GDM1 (cell line): ENCODE measurements around the gene LDB2.

Experiments used
- DNase-seq: peaks from one replicate; lab custom pipeline; 2025; lab: John Stamatoyannopoulos, UW

The LDB2 gene

DNA sequence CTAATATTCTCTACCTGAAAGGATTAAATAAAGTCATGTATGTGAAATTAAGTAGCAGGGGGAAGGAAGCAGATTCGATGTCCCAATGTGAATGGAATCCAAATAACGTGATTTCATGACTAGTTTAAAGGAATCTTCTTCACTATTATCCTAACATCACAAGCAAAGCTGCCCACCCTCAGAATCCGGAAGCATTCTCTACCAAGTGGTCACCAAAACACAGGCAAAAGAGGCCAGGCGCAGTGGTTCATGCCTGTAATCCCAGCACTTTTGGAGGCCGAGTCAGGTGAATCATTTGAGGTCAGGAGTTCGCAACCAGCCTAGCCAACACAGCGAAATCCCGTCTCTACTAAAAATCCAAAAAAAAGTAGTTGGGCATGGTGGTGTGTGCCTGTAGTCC is 212.9 kb downstream of the LDB2 start:
- no peak for DNase-seq

DNA sequence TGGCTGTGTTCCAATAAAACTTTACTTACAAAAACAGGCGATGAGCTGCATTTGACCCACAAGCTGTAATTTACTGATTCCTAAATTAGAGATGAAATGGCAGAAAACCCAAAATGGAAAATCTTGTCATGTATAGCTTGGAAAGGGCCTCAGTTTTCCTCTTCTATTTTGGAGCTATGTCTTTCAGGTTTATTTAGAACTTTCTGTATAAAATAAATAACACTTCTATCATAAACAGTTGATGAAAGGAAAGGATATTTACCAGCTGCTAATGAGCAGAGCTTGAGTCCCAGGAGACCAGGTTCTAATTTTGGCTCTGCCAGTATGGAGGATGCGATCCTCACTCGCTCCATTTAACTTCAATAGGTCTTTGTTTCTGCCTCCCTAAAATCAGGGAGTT is 213.5 kb downstream of the LDB2 start:
- no peak for DNase-seq

DNA sequence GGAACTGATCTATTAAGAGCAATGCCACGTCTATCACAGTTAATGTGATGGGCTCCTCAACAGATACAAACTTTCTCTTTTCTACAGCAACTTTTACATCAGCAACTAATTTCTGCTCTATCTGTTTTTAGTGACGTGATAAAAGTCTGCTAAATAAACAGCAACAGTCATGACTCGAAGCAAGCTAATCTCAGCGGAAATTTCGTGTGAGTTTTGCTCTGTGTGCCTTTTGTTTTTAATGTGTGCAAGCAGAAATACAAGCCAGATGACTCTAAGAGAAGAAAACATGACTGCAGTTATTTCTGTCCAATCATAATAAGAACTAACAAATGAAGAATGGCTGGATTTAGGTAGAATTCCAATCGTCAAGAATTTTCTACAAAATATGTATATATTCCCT is 214.3 kb downstream of the LDB2 start:
- DNase-seq = no peak

DNA sequence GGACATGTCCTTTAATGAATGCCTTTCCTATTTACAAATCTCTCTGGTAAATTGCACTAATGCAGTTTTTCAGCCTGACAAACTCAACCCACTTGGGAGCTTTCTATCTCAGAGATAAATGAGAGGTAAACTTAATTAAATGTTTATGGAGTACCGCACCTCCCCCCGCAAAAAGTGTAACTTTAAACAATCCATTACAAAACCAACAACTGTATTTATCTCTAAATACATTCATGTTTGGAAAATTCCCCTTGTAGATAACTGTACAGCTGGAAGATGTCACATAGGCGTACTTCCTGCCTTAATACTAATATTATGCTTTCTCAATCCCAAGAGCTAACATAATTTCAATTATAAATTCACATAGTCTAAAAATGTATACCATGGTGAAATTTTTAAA is 215.5 kb downstream of the LDB2 start:
- no peak for DNase-seq

DNA sequence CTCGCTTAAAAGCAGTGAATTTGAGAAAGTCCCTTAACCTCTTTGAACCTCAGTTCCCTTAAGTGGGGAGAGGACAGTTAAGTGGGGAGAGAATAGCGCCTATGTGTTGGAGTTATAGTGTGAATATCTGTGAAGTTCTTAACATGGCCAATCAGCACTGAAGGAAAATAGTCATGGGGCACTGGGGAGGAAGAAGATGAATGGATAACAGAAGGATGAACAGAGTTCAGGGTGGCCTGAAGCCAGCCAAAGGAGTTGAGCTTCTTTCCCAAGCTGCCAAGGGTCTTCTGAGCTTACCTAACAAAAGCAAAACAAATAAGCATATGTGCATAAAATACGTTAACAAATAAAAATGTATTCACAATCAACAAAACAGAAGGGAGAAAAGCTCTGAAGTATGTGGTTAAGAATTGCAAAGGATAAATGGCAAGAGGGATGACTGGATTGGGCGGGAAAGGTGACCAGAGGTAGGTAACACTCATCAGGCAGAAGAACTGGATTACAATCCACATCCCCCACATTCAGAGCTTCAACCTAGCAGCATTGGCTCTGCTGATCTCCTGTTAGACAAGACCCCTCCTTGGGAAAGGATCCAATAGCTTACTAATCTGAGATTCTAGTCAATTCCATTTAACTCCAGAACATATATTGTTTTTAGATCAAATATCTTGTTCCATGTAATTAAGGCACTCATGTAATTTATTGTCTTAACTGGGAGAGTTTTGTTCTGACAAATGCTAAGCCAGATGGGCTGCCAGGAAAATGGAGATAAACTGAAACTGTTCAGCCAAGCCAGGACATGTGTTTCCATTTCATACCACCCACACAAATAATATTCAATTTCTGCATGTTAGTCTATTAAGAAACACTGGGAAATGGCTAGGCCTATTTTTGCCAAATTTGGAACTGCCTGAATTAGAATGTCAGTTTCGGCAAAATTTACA is 221.2 kb downstream of the LDB2 start:
- DNase-seq = no peak

GRCh38 chr4:16676230-16676770 is 222.1 kb downstream of the LDB2 start:
- no peak for DNase-seq

- DNase-seq = no peak
Observed at GRCh38 chr4:16674082-16674481, 224.4 kb downstream of the LDB2 start.

DNA sequence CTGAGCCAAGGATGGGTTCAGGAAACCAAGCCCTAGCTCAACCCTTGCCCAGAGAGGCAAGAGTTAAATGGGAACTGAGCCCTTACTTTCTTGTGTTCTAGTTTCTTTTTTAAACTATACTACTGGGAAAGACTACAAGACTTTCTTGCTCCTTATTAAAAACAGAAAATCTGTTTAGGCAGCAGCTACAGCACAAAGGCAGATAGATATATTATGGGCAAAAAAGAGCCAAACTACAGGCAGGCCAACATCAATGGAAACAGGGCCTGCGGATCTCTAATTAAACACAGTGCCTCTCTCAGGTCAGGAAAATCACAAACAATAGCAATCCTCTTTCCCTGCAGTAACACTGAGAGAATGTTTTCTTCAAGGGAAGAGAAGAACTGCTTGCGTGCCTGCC is 226.0 kb downstream of the LDB2 start:
- DNase-seq = no peak

- no peak for DNase-seq
Observed at GRCh38 chr4:16671741-16672140, 226.7 kb downstream of the LDB2 start.

GRCh38 chr4:16670727-16671126 is 227.7 kb downstream of the LDB2 start:
- DNase-seq = no peak

DNA sequence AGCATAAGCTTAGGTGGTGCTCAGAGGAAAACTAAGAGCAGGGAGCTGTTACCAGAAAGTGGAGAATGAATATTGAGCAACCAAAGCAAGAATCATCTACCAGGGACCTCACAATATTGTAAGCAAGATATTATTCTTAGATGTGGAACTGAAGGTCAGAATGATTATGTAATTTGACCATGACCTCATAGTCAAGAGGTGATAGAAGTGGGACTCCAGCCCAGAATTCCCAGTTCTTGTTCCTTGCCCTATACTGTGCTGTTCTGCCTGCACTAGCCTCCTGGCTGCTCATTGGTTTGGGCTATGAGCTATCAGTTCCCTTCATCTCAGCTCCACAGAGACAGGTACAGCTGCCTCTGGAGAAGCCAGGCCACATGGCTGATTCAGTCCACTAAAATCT is 229.4 kb downstream of the LDB2 start:
- DNase-seq = no peak

DNA sequence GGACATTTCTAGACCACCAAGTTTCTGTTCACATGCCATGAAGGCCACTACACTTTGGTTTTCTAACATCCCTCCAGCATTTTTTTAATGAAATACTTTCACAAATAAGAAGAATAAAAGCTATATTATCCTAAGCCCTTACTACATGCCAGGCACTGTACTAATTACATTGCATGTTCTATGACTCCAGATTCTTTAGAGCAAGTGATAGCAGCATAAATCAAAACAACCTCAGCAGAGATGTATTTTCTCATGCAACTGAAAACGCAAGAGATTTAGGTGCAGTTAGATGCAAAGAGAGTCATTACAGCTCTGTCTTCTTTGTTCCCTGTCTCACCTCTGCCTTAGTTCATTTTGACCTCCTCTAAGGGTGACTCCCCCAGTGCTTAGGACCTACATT is 230.0 kb downstream of the LDB2 start:
- no peak for DNase-seq

GRCh38 chr4:16667464-16667863 is 231.0 kb downstream of the LDB2 start:
- no peak for DNase-seq

GRCh38 chr4:16665942-16666551 is 232.4 kb downstream of the LDB2 start:
- DNase-seq = no peak

- no peak for DNase-seq
Observed at GRCh38 chr4:16663732-16664131, 234.7 kb downstream of the LDB2 start.

DNA sequence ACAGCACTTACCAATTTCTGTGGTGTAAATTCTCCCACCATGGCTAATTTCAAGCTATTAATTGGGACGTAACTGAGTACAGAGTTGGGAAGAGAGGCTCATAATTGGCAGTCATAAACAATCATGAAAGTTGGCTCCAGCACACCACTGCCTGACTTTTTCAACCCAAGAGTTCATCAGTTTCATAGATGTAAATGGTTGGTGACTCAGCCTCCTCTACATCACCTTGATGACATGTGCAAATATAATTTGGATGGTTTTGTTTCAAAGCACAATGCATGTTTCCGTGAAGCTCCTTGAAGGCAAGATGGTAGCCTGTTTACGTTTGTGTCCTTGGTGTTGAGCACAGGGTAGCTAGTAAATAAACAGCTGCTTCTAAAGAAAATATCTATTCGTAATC is 235.1 kb downstream of the LDB2 start:
- DNase-seq = no peak

GRCh38 chr4:16661813-16662212 is 236.6 kb downstream of the LDB2 start:
- no peak for DNase-seq

DNA sequence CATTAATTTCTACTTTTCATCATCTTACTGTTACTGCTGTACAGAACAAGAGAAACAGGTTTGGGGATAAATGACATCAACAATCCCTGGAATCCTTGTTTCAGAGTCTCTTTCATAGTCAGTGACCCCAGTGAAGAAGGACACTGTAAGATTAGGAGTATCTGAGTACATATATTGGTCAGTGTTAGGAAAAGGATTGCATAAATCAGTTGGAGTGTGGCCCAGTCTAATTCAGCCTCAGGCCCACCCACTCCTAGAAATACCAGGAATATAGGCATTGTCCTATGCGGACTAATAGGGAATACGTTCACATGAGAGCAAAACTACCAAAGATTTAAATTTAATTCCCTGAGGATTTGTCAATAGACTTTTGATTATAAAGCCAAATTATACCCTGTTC is 237.8 kb downstream of the LDB2 start:
- no peak for DNase-seq

DNA sequence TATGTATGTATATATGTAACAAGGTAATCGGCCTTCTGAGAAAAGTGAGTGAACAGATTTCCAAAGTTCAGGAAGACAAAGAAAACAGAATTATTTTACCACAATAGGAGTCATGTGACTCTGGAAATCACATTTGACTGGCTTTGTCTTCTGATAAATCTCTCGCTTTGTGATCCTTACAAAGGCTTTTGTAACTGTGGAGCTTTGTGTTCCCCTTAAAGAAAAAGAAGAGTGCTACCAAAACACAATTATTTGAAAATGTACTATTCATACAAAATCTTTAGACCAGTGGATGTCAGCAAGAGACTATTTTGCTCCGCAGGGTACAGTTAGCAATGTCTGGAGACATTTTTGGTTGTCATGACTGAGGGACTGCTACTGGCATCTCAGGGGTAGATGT is 238.8 kb downstream of the LDB2 start:
- no peak for DNase-seq

DNA sequence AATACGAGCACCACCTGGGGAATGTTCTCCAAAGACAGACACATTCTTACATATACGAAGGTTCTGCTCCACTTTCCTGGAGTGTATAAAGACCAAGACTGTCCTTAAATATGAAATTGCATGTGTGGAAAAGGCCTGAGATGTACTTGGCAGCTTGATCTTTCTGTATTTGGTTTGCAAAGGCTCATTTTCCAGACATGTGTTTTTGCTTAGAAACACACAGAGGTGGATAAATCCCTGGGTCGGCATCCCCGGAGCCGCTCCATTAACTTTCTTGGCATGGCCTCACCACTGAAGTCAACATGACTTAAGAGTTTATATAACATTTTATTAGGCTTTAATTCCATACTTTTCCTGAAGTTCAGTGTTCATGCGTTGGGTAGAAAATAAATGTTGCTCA is 239.4 kb downstream of the LDB2 start:
- no peak for DNase-seq

DNA sequence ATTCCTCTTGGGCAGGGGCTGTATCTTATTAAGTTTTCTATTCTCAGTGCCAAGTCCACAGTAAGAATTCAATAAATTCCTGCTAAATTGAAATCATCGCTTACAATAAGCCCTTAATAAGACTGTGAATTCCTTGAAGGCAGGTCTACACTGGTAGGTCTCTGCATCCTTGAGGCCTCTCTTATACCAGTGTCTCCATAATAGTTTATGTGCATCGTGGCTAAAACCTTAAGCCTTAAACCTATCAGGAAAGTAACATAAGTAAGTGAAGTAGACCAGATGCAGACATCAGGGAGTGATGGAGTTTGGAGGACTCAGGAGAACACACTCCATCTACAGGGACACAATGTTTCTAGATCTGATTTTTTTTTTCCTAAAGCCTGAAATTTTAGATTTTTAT is 240.3 kb downstream of the LDB2 start:
- no peak for DNase-seq

- DNase-seq = no peak
Observed at GRCh38 chr4:16655111-16655510, 243.3 kb downstream of the LDB2 start.

GRCh38 chr4:16652732-16653305 is 245.6 kb downstream of the LDB2 start:
- DNase-seq = no peak
